ENCODE results near the gene CXCL17.
"Not testable (repeated sequence)": the region's sequence is repeated elsewhere in the genome, so short reads cannot be mapped to it uniquely, and the experiment has no call there.

The CXCL17 gene

GRCh38 chr19:42442833-42443232 lies at the start of gene CXCL17:
Gene CXCL17, minus strand, starts transcription at chr19:42442946. Its CDS starts 114 bp downstream, at chr19:42442832.
- no peak for DNase-seq

GRCh38 chr19:42488783-42489521 lies 46.2 kb upstream of the CXCL17 start:
- peak; percentile 0 to 20 for DNase-seq

GRCh38 chr19:42487798-42488178 lies 45.0 kb upstream of the CXCL17 start:
- DNase-seq: no peak

DNA sequence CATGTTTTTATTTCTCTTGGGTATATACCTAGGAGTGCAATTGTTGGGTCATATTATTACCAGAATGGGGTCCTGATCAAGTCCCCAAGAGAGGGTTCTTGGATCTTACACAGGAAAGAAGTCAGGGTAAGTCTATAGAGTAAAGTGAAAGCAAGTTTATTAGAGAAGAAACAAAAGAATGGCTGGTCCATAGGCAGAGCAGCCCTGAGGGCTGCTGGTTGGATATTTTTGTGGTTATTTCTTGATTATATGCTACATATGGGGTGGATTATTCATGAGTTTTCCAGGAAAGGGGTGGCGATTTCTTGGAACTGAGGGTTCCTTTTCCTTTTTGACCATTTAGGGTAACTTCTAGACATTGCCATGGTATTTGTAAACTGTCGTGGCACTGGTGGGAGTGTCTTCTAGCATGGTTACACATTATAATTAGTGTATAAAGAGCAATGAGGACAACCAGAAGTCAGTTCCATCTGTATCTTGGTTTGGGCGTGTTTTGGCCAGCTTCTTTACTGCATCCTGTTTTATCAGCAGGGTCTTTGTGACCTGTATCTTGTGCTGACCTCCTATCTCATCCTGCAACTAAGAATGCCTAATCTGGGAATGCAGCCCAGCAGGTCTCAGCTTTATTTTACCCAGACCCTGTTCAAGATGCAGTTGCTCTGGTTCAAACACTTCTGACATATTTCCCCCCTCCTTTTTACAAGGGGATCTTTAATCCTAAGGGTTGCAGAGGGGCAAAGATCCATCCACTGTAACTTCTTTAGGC lies 44.5 kb upstream of the CXCL17 start:
- DNase-seq: no peak

- not testable (repeated sequence) for DNase-seq
These were observed 42.3 kb upstream of the CXCL17 start for GRCh38 chr19:42485036-42485435.

DNA sequence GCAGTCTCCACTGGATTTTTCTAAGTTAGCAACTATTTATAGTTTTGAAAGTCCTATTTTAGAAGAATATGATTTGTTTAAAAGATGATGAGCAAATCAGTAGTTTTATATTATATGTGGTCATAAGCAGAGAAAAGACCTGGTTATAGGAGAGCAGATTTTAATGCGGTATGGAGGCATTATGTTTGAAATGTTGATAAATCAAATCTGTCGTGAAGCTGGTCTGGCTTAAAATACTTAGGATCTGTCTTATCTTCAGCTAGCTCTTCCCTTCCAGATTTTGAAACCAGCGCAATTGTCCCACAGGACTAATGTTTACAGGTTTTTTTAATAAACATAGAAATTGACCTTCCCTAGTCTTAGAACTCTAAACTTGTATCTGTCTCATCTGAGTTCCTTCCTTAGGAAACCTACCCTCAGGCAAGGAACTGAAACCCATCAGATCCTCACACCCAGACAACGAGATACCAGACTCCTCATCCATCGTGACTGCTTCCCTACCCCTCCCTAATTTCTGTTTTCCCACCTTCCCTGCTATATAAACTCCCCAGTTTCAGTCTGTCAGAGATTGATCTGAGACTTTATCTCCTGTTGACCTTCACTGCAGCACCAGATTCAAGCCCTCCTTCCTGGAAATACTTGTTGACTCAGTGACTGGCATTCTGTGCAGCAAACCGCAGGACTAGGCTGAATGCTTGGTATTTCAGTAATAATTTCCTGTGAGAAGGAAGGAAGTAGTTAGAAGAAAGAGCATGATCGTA lies 37.8 kb upstream of the CXCL17 start:
- no peak for DNase-seq

- DNase-seq: no peak
These were observed 37.0 kb upstream of the CXCL17 start for GRCh38 chr19:42479736-42480135.

GRCh38 chr19:42478765-42479311 lies 36.1 kb upstream of the CXCL17 start:
- no peak for DNase-seq

DNA sequence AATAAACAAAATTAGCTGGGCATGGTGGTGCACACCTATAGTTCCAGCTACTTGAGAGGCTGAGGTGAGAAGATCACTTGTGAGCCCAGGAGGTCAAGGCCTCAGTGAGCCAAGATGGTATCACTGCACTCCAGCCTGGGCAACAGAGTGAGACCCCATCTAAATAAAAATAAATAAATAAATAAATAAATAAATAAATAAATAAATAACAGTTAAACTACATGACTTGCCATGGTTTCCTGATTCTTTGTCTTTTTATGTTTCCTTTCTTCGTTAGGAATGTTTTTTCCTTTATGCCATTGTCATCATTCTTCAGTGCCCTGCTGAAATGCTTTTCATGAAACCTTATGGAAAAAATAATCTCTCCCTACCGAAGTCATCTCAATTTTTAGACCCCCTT lies 35.2 kb upstream of the CXCL17 start:
- no peak for DNase-seq

DNA sequence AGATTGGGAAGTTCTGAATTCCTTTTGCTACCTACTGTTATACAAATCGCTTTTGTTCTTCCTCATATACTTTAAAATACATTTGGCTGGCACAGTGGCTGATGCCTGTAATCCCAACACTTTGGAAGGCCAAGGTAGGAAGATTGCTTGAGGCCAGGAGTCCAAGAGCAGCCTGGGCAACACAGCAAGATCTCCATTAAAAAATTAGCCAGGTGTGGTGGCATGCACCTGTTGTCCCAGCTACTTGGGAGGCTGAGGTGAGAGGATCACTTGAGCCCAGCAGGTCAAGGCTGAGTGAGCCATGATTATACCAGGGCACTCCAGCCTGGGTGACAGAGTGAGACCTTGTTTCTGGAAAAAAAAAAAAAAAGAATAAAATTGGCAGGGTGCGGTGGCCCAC lies 34.4 kb upstream of the CXCL17 start:
- DNase-seq: no peak

DNA sequence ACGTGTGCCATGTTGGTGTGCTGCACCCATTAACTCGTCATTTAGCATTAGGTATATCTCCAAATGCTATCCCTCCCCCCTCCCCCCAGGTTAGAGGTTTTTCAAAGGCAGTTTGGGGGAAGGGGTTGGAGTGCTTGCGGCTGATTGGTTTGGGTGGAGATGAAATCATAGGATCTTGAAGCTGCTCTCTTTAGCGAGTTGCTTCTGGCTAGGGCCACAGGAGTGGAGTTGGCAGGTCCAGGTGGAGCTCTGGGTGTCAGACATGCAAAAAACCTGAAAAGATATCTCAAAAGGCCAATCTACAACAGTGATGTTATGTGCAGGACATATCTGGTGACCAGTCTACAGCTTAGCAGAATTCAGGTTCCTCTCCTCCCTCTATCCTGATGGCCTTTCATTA lies 32.6 kb upstream of the CXCL17 start:
- no peak for DNase-seq

- no peak for DNase-seq
These were observed 32.0 kb upstream of the CXCL17 start for GRCh38 chr19:42474743-42475142.

DNA sequence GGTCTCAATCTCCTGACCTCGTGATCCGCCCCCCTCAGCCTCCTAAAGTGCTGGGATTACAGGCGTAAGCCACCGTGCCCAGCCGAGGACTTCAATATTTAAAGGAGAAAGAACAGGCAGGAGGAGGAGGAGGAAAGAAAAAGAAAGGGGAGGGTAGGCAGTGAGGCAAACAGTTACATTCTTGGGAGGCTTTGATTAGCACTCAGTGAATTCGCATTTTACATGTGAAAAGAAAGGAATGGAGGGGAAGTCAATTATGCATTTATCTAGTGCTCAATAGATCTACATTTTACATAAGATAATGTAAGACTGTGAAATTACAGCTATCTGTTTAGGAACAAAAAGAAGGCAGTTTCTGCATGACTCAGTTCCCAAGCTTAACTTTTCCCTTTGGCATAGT lies 30.9 kb upstream of the CXCL17 start:
- DNase-seq: no peak

DNA sequence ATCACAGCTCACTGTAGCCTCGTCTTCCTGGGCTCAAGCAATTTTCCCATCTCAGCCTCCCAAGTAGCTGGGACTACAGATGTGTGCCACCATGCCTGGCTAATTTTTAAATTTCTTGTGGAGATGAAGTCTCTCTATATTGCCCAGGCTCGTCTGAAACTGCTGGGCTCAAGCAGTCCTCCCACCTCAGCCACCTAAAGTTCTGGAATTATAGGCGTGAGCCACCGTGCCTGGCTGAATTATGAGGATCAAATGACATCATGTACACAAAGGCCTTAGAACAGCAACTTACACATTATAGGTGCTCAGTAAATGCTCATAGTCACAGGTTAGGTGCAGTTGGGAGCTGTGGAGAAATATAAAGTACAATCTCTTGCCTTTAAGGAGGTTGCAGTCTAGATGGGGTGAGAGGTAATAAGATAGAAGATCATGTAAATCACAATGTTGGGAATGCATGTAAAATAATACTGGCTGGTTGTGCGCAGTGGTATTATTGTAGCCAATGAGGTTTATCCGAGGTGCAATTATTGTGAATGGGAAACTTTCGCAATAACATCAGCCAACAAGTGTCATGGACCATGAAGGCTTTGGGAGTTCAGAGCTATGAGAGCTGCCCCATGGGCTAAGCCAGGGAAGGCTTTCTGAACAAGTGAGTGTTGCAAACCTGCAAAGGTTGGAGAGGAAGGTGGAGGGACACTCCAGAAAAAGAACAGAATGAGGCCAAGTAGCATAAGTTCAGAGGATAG lies 29.8 kb upstream of the CXCL17 start:
- DNase-seq: no peak

GRCh38 chr19:42471554-42472249 lies 29.0 kb upstream of the CXCL17 start:
- DNase-seq: no peak

DNA sequence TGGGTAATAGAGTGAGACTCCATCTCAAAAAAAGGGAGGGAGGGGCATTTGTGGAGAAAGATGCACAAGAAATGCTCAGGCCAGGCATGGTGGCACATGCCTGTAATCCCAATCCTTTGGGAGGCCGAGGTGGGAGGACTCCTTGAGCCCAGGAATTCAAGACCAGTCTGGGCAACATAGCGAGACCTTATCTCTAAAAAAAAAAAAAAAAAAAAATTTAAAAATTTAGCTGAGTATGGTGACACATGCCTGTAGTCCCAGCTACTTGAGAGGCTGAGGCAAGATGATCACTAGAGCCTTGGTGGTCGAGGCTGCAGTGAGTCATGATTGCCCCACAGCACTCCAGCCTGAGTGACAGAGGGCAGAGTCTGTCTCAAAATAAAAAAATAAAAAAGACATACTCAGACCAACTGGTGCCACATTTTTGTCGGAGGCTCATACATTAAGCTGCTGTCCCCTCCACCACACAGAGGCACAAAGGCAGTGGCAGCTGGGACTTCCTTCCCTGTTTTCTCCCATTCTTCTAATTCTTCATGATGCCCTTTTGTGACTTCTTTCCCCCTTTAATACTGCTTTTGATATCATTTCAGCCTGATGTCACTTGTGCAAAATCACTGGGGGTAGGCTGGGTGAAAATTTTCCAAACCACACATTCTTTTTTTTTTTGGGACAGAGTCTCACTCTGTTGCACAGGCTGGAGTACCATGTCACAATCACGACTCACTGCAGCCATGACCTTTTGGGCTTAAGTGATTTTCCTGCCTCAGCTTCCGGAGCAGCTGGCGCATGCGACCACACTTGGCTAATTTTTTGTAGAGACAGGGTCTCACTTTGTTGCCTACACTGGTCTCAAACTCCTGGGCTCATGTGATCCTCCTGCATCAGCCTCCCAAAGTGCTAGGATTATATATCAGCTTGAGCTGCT lies 26.8 kb upstream of the CXCL17 start:
- no peak for DNase-seq

GRCh38 chr19:42468273-42468796 lies 25.6 kb upstream of the CXCL17 start:
- DNase-seq: no peak

- DNase-seq: no peak
These were observed 24.5 kb upstream of the CXCL17 start for GRCh38 chr19:42467183-42467760.

DNA sequence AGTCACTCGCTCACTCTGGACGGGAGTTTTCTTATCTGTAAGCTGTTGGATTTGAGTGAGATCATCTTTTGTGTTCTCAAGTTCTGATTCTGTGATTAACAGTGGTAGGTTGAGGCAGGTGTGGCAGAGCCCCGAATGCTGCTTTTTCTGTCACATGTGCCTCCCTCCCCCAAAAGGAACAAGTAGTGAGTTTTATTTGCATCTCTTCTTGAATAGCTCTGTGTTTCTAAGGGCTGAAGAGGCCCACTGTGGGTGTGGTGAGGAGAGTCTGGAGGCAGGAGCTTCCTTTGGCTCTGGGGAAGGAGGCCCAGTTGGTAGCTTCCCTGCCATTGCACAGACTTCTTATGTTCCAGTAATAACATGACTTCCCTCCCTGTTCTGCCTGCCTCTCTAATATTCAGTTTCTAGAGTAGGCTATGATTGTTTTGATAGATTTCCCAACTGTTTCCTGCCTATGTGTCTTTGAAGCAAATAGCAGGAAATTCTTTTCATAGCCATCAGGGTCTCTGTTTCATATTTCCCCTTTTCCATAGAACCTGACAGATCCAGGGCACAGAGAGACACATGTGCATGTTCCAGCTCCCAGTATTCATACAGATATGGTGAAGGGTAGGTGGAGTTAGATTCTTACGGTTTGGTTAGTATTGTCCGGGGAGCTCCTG lies 23.9 kb upstream of the CXCL17 start:
- no peak for DNase-seq

GRCh38 chr19:42465827-42466280 lies 23.1 kb upstream of the CXCL17 start:
- no peak for DNase-seq

Measured in NCI-H2081 (cell line).